Glutamatergic neuron (in vitro differentiated cells): ENCODE data around the gene HIVEP3. TPM values are rescaled to one million over a fixed set of nuclear protein-coding genes. Genes with fewer than 3 reads are reported as not detected.

Source experiments
- DNase-seq: peaks from one replicate; pipeline ENCODE4 v3.0.0; 2022
- H3K27ac Mint-ChIP-seq: one replicate; pipeline ENCODE4 v1.8.0; 2020; ENCODE audit warnings: mild to moderate bottlenecking, mixed read lengths, inconsistent platforms; ENCODE audit not compliant: unreplicated experiment
- H3K27me3 Mint-ChIP-seq: one replicate; pipeline ENCODE4 v1.8.0; 2020; ENCODE audit warnings: mild to moderate bottlenecking, moderate library complexity, mixed read lengths, inconsistent platforms; ENCODE audit not compliant: unreplicated experiment
- H3K36me3 Mint-ChIP-seq: one replicate; pipeline ENCODE4 v1.8.0; 2020; ENCODE audit warnings: mild to moderate bottlenecking, mixed read lengths, inconsistent platforms; ENCODE audit not compliant: unreplicated experiment
- H3K4me1 Mint-ChIP-seq: one replicate; pipeline ENCODE4 v1.8.0; 2020; ENCODE audit warnings: mild to moderate bottlenecking, low read depth, mixed read lengths, inconsistent platforms; ENCODE audit not compliant: unreplicated experiment
- H3K4me3 Mint-ChIP-seq: one replicate; pipeline ENCODE4 v1.8.0; 2020; ENCODE audit warnings: mild to moderate bottlenecking, mixed read lengths, inconsistent platforms; ENCODE audit not compliant: unreplicated experiment
- H3K9me3 Mint-ChIP-seq: one replicate; pipeline ENCODE4 v1.8.0; 2020; ENCODE audit warnings: mild to moderate bottlenecking, moderate library complexity, mixed read lengths, inconsistent platforms; ENCODE audit not compliant: unreplicated experiment
- total RNA-seq: library from RNA; stranded (reverse); fragmentation: NEBNext Ultra II Directional; extraction: Animal tissue kit (Norgen Biotek cat#: 25700); gene quantifications from one replicate; pipeline ENCODE4 v1.2.1, GENCODE V29; 2021; ENCODE audit not compliant: unreplicated experiment
- TF ChIP-seq, protein P1 (sequence below): fragments of 200-600 bp; sonication (generic); IDR thresholded peaks from one replicate; pipeline ENCODE4 v1.5.0; 2021; ENCODE audit not compliant: partially characterized antibody, unreplicated experiment

HIVEP3 gene
- total RNA-seq, 1 donor from 2014 or later, result 15.1 TPM

- no peak overlapping the region for H3K27ac Mint-ChIP-seq
- TF ChIP-seq, protein P1, sequence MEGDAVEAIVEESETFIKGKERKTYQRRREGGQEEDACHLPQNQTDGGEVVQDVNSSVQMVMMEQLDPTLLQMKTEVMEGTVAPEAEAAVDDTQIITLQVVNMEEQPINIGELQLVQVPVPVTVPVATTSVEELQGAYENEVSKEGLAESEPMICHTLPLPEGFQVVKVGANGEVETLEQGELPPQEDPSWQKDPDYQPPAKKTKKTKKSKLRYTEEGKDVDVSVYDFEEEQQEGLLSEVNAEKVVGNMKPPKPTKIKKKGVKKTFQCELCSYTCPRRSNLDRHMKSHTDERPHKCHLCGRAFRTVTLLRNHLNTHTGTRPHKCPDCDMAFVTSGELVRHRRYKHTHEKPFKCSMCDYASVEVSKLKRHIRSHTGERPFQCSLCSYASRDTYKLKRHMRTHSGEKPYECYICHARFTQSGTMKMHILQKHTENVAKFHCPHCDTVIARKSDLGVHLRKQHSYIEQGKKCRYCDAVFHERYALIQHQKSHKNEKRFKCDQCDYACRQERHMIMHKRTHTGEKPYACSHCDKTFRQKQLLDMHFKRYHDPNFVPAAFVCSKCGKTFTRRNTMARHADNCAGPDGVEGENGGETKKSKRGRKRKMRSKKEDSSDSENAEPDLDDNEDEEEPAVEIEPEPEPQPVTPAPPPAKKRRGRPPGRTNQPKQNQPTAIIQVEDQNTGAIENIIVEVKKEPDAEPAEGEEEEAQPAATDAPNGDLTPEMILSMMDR, result no peak
- H3K27me3 Mint-ChIP-seq, result peaks cover 2% of the 10 kb centered on the region
- peaks cover 9% of the 10 kb centered on the region for H3K4me1 Mint-ChIP-seq
- H3K36me3 Mint-ChIP-seq, result no peaks in the 10 kb centered on the region
- no peak overlapping the region for H3K4me3 Mint-ChIP-seq
- no peak for DNase-seq
- peaks cover 2% of the 10 kb centered on the region for H3K9me3 Mint-ChIP-seq
Observed at GRCh38 chr1:41640141-41640751, 278.5 kb downstream of the HIVEP3 start.

DNA sequence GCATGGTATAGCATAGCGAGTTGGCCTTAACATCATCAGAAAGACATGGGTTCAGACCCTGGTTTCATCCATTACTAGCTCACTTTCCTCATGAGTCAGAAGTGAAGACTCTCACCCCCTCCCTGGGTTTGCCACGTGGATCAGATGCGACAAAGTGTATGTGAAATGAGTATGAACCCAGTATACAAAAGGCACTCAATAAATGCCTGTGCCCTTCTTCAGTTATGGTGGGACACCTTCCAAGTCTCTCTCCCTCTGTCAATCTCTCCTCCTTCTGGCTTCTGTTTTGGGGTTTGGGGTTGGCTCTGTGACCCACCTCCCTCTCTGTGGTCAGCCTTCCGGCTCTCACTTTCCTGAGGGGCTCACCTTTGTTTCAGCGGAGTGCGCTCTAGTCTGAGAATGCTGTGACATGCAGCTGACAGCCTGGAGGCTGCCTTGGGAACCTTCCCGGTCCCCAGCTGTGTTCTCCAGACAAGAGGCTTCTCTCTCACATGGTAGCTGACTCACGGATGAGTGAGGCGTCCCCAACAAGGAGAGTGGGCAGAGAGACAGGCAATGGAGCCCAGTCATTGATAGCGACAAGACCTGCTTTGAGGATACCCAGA is 279.3 kb downstream of the HIVEP3 start:
- DNase-seq, result no peak
- TF ChIP-seq, protein P1, result no peak
- Mint-ChIP-seq H3K9me3 (peaks cover 2% of the 10 kb centered on the region), H3K4me3 (no peak overlapping the region), H3K27ac (no peak overlapping the region), H3K4me1 (peaks cover 9% of the 10 kb centered on the region), H3K36me3 (no peaks in the 10 kb centered on the region), H3K27me3 (peaks cover 2% of the 10 kb centered on the region)

DNA sequence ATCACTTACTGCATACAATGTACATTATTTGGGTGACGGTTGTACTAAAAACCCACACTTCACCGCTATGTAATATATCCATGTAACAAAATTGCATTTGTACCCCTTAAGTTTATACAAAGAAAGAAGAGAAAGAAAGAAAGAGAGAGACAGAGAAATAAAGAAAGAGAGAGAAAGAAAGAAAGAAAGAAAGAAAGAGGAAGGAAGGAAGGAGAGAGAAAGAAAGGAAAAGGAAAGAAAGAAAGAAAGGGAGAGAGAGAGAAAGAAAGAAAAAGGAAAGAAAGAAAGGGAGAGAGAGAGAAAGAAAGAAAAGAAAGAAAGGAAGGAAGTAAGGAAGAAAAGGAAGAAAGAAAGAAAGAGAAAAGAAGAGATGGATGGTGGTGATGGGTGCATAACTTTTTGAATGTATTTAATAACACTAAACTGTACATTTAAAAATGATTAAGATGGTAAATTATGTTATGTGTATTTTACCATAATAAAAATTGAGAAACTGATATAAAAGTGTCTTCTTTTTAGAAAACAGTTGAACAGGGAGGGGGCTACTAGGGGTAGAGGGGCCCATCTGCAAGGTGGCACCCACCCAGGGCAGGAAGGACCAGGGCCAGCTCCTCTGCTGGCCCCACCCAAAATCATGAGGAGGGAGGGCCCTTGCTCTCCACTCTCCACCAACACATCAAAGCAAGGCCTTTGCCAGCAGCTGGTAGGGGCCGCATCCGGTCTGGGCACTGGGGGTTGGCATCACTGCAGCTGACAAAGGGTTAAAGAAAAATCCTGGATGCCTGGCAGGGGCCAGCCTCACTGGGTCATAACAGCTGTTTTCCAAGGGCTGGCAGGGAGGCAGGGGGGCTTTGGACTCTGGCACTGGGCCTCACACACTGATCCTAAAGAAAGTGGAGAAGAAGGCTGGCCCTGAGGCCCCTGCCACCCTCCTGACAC is 280.4 kb downstream of the HIVEP3 start:
- Mint-ChIP-seq H3K4me3 (no peak overlapping the region), H3K9me3 (peaks cover 2% of the 10 kb centered on the region), H3K36me3 (no peaks in the 10 kb centered on the region), H3K27ac (no peak overlapping the region), H3K27me3 (peaks cover 2% of the 10 kb centered on the region), H3K4me1 (peaks cover 15% of the 10 kb centered on the region)
- TF ChIP-seq, protein P1, result no peak
- DNase-seq, result no peak

DNA sequence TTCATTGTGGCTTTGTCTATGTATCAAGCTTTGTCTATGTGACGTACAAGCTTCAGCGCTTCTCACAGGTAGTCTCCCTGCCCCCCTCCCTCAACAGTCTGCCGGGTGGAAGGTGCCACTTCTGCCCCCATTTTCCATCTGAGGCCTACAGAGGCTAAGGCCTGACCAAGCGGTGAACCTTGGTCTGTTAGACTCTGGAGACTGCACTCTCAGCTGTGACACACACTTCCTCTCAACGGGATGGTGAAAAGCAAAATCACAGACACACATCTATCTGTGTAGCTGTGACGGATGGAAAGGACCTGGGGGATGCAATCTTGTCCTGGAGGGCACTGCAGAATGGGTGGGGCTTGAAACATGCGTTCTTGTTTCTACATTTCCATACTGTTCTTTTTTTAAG is 281.4 kb downstream of the HIVEP3 start:
- TF ChIP-seq, protein P1, result no peak
- H3K9me3 Mint-ChIP-seq, result peaks cover 2% of the 10 kb centered on the region
- DNase-seq, result no peak
- H3K4me1 Mint-ChIP-seq, result peaks cover 15% of the 10 kb centered on the region
- H3K27me3 Mint-ChIP-seq, result peaks cover 2% of the 10 kb centered on the region
- H3K4me3 Mint-ChIP-seq, result no peak overlapping the region
- H3K36me3 Mint-ChIP-seq, result no peaks in the 10 kb centered on the region
- H3K27ac Mint-ChIP-seq, result no peak overlapping the region
